Measurements from ENCODE around the gene ZRANB1.

DNA sequence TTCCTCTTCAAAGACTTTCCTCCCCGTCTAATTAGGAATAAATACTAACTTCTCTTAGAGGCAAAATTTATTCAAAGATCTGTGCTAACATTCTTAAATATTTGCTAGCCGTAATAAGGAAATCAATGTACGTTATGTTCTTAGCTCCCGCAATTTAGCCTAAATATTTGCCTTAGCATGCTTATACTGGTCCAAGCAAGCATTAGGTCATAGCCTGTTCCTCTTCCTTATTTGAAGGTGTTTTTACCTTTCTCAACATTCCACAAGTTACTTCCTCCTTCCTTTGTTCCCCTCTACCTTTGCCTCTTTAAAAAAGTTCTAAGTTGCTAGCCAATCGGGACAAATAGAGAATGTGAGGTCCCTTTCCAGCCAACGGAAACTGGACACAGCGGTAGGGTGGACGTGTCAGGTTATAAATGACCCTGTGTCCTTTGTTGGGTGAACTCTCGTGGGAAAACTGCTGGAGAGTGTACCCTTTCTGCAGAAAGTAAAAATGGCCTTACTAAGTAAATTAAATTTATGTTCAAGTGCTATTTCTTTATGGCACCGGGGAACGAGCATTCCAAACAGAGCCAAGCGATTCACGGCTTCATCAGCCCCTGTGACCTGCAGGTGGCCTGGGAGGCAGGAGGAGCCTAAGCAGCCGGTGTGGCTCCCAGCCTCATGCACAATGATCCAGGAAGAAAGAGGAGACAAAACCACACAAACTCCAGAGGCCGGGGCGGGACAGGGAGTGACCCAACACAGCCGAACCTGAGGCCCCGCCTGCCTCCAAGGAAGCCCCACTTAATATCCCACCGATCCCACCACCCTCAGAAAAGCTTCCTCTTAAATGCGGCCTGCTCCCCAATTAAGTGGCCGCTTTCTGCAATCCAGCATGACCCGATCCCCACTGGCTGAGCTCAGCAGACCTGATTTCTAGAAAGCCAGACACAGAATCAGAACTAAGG, 67.0 kb downstream of the ZRANB1 start:
- TF ChIP-seq, protein P1, sequence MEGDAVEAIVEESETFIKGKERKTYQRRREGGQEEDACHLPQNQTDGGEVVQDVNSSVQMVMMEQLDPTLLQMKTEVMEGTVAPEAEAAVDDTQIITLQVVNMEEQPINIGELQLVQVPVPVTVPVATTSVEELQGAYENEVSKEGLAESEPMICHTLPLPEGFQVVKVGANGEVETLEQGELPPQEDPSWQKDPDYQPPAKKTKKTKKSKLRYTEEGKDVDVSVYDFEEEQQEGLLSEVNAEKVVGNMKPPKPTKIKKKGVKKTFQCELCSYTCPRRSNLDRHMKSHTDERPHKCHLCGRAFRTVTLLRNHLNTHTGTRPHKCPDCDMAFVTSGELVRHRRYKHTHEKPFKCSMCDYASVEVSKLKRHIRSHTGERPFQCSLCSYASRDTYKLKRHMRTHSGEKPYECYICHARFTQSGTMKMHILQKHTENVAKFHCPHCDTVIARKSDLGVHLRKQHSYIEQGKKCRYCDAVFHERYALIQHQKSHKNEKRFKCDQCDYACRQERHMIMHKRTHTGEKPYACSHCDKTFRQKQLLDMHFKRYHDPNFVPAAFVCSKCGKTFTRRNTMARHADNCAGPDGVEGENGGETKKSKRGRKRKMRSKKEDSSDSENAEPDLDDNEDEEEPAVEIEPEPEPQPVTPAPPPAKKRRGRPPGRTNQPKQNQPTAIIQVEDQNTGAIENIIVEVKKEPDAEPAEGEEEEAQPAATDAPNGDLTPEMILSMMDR (IDR thresholded peaks at IDR 0.05), result no peak
- TF ChIP-seq POLR2A (IDR thresholded peaks at IDR 0.05), result no peak
- no peak for TF ChIP-seq POLR2AphosphoS5 (IDR thresholded peaks at IDR 0.05)
